Left hindlimb (tissue), 1 donor: ENCODE results near the gene C1QTNF3.
A peak's percentile ranks its signal among the peaks of the same experiment; 100 is the strongest.

ENCODE experiments used
- DNase-seq: peaks from one replicate; pipeline ENCODE4 v3.0.0-alpha.2; 2018

C1QTNF3 gene

GRCh38 chr5:33992864-33993263 lies 50.1 kb downstream of the C1QTNF3 start:
- DNase-seq, result no peak

DNA sequence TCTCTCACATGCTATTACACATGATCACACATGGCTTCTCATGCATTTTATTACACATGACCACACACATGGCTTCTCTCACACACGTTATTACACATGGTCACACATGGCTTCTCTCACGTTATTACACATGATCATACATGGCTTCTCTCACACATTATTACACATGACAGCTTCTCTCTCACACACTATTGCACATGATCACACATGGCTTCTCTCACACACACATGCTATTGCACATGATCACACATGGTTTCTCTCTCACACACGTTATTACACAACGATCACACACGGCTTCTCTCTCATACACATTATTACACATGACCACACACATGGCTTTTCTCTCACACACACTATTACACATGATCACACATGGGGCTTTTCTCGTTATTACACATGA lies 57.6 kb downstream of the C1QTNF3 start:
- DNase-seq, result no peak

GRCh38 chr5:33984671-33985124 lies 58.3 kb downstream of the C1QTNF3 start, which contains the start of gene SLC45A2:
TSS of gene SLC45A2 (minus strand) at chr5:33984693. CDS start at chr5:33984583, 110 bp downstream.
- no peak for DNase-seq

- DNase-seq, result no peak
Measured at GRCh38 chr5:33984178-33984577, 58.8 kb downstream of the C1QTNF3 start.

GRCh38 chr5:33981408-33982162 lies 61.4 kb downstream of the C1QTNF3 start:
- no peak for DNase-seq

GRCh38 chr5:33980030-33980429 lies 63.0 kb downstream of the C1QTNF3 start:
- DNase-seq, result no peak

DNA sequence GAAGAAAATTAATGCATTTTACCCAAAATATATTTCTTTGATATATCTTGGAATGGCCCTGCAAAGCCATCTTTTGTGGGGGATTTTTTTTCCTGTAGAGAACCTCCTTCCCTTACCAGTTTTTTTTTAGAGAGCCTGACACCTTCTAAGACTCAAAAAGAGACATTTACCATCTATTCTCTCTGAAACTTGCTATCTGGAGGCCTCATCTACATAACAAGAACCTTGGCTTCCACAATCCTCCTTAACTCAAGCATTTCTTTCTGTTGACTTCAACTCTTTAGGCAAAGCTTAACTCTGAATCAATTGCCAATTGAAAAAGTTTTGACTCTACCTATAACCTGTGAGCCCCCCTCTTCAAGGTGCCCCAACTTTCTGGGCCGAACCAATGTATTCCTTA lies 64.7 kb downstream of the C1QTNF3 start:
- no peak for DNase-seq

DNA sequence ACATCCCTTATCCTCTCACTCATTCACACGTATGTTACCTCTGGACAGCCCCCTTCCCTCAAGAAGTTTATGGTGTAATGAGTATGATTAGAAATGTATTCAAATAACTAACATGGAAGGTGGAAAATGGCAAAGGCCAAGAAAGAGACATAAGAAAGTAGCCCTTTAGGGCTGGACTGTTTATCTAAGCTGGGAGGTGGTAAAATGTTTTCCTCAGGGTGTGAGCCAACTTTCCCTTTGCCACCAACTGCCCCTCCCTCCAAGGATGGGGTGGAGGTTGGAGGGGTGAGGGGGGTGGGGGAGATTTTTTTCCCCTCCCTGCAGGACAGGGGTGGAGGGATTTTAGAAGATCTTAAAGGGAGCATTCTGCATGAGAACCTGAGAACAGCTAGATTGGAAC lies 66.7 kb downstream of the C1QTNF3 start:
- no peak for DNase-seq

- DNase-seq, result no peak
Measured at GRCh38 chr5:33975852-33976251, 67.2 kb downstream of the C1QTNF3 start.

- DNase-seq, result no peak
Measured at GRCh38 chr5:33973271-33973670, 69.7 kb downstream of the C1QTNF3 start.

DNA sequence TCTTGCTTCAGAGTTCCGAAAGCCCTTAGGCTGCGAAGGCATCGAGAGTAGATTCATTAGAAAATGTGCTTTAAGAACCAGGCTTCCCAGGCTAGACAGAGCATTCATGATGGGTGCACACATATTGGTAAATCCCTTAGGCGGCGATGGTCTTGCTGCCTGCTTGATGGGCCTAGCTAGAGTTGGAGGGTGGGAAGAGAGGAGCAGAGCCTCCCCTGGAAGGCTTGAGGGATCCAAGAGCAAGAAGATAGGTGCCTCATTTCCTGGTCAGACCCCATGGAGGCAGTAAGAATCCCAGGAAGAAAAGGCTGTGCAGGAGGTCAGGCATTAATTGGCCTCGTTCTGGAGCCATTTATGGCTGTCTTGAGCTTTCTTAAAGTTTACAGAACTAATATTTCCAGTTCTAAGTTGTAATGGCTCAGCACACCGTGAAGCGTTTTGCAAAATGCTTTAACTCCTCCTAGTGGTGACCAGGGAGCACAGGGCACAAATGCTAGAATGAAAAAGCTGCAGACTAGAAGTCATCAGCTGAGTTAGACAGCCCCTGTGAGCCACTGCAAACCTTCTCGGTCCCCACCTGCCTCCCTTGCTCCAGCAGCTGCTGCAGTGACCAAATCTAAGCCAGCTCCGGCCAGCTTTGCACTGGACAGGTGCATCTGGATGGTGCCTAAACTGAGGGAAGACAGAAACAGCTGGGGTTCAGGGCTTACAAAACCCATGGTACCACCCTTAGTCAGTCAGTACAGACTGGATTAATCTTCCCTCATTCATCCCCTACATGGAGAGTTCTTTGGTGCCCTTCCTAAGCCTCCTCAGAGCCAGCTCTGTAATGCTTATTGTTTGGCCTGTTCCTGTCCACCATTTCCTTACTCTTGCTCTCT lies 73.2 kb downstream of the C1QTNF3 start:
- DNase-seq, result peak; percentile 40

- DNase-seq, result no peak
Measured at GRCh38 chr5:33968211-33969005, 74.6 kb downstream of the C1QTNF3 start.
